GM18861 (cell line): Measurements from ENCODE around the gene TTC39C.

Source experiments
- ATAC-seq: cut with Tn5 transposase; IDR thresholded peaks from one replicate; pipeline ENCODE4 v1.9.1; 2021; ENCODE audit not compliant: unreplicated experiment

The TTC39C gene

GRCh38 chr18:24014062-24014985, at the start of gene TTC39C:
TSS of gene TTC39C (plus strand) at chr18:24014754. CDS start at chr18:24014872, 118 bp downstream.
- peak; percentile 22 for ATAC-seq

GRCh38 chr18:23966909-23967308, 47.6 kb upstream of the TTC39C start:
- ATAC-seq, result no peak

GRCh38 chr18:23967321-23968089, 47.0 kb upstream of the TTC39C start:
- peak; percentile 53 for ATAC-seq

GRCh38 chr18:23968638-23969604, 45.6 kb upstream of the TTC39C start:
- no peak for ATAC-seq

- no peak for ATAC-seq
Measured at GRCh38 chr18:23969664-23970063, 44.9 kb upstream of the TTC39C start.

GRCh38 chr18:23970161-23971096, 44.1 kb upstream of the TTC39C start:
- ATAC-seq, result no peak

GRCh38 chr18:23971097-23971440, 43.5 kb upstream of the TTC39C start:
- ATAC-seq, result no peak

GRCh38 chr18:23971666-23972230, 42.8 kb upstream of the TTC39C start:
- no peak for ATAC-seq

- peak; percentile 53 for ATAC-seq
Measured at GRCh38 chr18:23972453-23972852, 42.1 kb upstream of the TTC39C start.

- ATAC-seq, result no peak
Measured at GRCh38 chr18:23977103-23977502, 37.5 kb upstream of the TTC39C start.

GRCh38 chr18:23977719-23978483, 36.7 kb upstream of the TTC39C start:
- no peak for ATAC-seq

GRCh38 chr18:23981369-23981980, 33.1 kb upstream of the TTC39C start:
- ATAC-seq, result peak; percentile 91

- no peak for ATAC-seq
Measured at GRCh38 chr18:23982155-23983079, 32.1 kb upstream of the TTC39C start.

- ATAC-seq, result no peak
Measured at GRCh38 chr18:23983112-23983511, 31.4 kb upstream of the TTC39C start.

- ATAC-seq, result peak; percentile 58
Measured at GRCh38 chr18:23986600-23987359, 27.8 kb upstream of the TTC39C start.
